Measurements from ENCODE around the gene PPP2R3B.
"Not testable (repeated sequence)": the region's sequence is repeated elsewhere in the genome, so short reads cannot be mapped to it uniquely, and the experiment has no call there.

The PPP2R3B gene

DNA sequence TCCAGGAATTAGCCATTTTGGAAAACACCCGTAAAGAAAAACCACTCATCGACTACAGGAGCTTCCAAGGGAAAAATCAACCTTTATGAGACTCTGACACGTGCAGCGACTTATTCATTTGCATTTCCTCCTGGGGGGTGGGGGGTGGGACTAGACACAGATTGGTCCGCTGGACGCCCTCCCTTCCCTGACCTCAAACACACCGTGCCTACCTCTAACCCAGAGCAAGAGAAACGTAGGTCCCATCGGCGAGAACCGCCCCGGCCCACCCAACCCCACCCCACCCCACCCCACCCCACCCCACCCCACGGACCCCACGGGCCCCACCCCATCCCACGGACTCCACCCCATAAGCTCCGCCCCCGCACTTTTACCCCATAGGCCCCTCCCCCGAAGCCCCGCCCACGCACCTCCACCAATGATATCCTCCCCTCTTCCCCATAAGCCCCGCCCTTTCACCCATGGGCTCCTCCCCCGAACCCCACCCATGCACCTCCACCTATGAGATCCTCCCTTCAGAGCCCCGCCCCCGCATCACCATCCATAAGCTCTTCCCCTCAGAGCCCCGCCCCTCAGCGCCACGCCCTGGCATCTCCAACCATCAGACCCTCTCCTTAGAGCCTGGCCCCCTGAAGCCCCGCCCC, 69.2 kb downstream of the PPP2R3B start:
- no peak for DNase-seq

DNA sequence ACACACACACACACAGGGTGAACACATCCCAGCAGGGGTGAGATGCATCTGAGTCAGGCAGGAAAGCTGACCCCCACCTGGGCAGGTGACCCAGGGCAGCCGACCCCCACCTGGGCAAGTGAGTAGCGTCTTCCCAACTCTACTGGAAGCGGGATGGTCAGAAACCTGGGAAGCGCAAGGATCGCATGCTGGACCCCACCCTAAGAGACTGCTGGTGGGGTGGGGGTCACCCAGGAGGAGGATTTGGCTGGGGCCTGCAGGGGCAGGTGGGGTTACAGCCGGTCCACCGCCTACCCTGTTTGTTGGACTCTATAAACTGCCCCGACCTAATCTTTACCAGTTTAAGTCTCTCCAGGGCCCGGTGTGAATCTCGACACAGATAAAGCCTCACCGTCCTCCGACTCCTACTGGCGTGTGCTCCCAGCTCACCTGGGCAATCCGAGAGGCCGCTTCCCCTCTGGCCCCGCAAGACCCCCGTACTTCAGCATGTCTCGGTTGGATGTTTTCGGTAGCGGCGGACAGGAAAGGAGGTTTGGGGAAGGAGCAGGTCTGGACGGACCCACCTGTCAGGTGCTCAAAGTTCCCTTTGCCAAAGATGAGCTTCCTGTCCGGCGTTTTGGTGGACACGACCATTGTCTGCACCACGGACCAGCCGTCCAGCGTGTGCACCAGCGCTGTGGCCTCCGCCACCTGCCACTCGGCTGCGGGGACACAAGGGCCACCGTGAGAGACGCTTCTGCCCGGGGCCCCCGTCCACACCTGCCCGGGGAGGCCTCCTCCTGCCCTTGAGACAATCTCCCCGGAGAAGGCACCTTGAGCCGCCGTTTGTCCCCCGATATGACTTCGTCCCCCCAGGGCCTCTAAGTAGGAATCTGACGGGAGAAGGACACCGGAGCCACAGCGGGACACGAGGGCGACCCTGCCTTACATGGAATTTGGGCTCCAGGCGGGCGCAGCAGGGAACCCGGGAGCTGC, 70.1 kb downstream of the PPP2R3B start:
- no peak for DNase-seq

DNA sequence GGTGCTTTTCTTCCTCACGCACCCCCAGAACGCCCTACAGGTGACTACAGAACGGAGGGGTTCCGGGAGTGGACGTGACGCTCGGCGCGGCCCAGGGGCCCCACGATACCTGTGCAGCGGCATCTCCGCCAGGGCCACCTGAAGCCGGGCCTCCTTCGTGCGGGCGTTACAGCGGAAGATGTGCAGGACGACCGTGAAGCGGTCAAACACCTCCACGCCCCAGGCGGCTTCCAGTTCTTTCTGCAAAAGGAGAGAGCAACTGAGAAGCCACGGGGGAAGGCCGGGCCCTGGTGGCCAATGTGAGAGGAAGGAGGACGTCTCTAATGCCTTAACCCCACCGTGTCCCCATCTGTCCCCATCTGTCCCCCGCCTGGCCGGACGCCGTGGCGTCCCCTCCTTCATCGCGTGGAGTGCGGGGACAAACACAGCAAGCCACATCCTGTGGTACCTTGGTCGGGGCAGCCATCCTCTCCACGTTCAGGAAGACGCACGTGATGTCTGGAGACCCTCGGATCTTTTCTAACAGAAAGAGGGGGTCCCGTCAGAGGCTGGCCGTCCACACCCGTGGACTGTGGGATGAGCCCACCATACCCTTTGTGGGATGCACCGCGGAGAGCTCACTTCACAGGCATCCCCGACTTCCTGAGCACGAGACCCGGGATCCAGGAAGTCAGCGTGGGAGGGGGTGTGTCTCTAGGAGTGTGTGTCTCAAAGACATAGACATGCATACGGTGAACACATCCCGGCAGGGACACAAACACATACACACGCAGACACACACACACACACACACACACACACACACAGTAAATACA, 71.7 kb downstream of the PPP2R3B start:
- DNase-seq, result no peak

DNA sequence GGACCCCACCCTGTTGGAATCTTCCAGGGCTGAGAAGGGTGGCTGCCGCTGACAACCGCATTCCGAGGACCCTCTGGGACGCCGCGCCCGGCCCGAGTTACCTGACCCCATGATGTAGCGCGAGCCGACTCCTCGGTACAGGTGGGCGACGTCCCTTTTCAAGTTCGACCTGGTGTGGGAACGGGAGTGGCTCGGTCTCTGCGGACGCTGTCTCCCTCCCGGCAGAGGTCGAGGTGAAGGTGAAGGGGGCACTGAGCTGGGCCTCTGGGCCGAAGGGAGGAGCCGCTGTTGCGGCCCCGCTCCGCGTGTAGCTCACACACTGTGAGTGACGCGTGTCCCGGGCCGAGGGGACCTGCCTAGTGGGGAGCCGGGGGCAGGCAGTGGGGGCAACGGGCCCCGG, 72.7 kb downstream of the PPP2R3B start:
- no peak for DNase-seq

DNA sequence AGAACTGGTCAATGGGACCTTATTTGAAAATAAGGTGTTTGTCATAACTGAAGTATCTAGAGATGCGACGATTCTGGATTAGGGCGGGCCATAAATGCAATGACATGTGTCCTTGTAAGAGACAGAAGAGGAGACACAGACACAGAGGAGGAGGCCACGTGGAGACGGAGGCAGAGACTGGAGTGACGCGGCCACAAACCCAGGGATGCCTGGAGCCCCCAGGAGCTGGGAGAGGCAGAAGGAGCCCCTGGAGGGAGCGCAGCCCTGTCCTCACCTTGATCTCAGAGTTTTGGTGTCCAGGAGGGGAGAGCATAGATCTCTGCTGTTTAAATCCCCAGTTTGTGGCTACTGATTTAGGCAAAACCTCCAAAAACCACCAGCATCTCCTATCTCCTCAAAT, 73.2 kb downstream of the PPP2R3B start:
- no peak for DNase-seq

DNA sequence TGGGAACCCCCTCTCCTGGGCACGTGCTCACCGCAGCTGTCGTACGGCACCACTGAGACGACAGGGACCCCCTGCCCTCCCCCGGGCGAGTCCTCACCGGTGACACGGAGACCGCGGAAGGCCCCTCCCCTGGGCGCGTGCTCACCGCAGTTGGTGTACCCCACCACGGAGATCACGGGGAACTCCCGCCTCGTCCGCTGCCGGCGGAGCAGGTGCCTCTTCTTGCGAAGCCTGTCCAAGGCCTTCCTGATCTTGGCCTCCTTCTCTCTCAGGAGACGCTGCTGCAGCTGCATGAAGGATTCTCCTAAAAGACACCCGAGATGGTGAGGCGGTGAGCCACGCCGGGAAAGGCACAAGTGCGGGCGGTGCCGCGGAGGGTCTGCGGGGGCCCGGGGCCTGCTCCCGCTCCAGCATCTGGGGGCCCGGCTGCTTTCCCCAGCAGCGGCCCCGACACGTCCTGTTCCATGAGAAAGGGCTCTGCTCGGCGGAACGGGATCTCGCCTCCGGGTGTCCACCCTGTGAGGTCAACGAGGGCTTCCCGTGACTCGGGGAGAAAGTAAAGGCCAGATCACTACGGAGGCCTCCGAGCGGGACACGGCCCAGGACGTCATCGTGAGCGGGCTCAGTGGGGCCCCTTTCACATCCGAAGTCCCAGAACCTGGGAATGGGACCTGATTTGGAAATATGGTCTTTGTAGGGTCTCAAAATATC, 73.9 kb downstream of the PPP2R3B start:
- no peak for DNase-seq

DNA sequence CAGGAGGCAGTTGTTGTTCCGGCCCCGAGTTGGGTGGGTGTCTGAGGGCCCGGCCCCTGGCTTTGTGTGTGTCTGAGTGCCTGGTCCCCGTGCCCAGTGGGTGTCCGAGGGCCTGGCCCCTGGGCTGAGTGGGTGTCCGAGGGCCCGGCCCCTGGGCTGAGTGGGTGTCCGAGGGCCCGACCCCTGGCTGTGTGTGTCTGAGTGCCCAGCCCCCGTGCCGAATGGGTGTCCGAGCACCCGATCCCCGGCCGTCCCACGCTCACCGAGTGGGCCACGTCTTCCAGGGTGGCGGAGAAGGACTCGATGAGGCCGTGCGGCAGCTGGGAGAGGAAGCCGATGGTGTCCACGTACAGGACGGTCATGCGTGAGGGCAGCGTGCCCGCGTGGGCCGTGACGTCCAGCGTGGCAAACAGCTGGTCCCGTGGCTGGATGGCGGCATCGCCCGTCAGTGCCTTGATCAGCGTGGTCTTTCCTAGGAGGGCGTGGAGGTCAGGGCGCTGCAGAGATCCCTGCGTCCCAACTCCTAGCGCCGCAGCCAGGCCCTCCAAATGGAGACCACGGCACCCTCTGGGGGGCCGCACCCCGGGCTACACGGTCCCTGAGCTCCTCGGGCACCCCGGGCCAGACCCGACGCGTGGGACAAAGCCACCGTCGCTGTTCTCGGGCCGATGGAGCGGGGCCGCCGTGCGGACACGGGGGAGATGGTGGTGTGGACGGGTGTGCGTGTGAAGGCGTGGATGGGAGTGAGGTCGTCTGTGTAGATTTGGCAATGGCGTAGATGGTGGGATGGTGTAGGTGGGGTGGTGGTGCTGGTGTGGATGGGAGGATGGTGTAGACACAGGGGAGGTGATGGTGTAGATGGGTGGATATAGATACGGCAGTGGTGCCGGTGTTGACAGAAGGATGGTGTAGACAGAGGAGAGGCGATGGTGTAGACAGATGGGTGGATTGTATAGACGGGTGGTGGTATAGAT, 75.3 kb downstream of the PPP2R3B start:
- DNase-seq, result no peak

DNA sequence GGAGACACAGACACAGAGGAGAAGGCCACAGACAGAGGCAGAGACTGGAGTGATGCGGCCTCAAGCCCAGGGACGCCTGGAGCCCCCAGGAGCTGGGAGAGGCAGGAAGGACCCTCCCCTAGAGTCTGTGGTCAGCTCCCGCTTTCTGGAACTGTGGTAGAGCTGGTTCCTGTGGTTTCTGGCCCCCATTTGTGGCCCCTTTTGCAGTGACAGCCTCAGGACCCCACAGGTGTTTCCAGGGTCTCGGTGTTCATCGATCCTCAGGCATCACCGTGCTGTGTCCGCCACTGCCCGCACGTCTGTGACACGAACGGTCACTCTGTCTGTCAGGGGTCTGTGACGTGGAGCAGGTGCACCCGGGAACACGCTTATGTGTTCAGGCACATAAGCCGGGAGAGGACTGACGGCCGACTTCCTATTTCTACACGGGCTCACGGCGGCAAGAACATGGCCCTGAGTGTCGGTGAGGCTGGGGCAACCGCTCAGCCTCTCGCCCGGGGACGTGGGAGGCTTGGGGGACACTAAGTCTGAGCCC, 76.0 kb downstream of the PPP2R3B start:
- no peak for DNase-seq

DNA sequence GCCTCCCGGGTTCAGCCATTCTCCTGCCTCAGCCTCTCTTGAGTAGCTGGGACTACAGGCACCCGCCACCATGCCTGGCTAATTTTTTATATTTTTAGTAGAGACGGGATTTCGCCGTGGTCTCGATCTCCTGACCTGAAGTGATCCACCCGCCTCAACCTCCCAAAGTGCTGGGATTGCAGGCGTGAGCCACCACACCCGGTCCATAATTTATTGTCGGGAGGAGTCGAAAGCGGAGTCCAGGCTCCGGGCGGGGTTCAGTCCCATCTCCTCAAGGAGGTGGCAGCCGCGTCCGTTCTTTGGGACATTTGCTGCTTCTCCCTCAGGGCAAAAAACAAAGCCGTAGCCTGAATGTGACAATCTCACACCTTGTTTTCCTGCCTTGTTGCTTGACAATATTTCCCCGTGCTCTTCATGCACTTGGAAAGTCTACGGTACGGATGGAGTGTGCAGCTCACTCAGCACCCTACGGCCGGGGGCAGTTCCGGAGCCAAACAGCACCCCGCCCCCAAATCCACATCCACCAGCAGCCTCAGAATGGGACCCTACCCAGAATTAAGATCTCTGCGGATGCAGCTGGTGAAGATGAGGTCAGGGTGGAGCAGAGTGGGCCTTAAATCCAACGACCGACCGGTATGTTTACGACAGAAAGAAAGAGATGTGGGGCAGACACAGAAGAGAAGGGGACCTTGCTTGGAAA, 77.7 kb downstream of the PPP2R3B start:
- DNase-seq, result no peak

DNA sequence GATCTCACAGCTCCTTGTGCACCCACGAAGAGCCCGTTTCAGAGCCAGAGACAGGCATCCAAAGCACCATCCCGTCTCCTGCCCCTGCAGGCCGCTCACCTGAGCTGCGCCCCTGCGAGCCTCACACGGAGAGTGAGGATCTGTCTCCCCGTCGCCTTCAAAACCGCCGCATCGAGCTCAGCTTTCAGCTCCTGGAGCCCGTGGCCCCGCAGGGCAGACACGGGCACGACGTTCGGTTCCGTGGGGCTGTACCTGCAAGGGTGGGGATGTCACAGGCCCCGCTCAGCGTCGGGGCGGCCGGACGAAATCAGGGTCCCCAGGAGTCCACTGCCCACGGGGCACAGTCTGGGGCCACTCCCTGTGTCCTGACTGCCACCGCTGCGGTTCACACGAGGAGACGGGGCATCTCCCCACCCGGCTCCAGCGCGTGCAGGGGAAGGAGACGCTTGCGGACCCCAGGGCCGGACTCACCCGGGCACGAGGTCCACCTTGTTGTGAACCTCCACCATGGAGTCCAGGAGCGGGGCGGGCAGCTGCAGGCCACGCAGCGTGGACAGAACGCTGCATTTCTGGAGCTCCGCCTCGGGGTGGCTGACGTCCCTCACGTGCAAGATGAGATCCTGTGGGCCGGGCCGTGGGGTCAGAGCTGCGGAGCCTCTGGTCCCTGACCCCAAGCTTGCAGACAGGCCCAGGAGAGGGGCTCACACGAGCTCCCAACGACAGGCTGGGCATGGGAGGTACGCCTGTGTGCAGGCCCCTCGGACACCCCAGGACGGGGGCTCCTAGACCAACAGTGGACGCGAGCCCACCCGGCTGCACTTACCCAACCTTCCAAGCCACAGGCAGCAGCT, 79.2 kb downstream of the PPP2R3B start:
- DNase-seq, result no peak

DNA sequence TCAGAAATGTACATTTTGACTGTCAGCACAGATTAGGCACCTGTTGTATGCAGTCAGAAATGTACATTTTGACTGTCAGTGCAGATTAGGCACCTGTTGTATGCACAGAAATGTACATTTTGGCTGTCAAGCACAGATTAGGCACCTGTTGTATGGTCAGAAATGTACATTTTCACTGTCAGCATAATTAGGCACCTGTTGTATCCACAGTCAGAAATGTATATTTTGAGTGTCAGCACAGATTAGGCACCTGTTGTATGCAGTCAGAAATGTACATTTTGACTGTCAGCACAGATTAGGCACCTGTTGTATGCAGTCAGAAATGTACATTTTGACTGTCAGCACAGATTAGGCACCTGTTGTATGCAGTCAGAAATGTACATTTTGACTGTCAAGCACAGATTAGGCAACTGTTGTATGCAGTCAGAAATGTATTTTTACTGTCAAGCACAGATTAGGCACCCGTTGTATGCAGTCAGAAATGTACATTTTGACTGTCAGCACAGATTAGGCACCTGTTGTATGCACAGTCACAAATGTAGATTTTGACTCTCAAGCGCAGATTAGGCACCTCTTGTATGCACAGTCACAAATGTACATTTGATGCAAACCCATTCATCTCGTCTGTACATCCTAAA, 80.0 kb downstream of the PPP2R3B start:
- DNase-seq, result not testable (repeated sequence)

DNA sequence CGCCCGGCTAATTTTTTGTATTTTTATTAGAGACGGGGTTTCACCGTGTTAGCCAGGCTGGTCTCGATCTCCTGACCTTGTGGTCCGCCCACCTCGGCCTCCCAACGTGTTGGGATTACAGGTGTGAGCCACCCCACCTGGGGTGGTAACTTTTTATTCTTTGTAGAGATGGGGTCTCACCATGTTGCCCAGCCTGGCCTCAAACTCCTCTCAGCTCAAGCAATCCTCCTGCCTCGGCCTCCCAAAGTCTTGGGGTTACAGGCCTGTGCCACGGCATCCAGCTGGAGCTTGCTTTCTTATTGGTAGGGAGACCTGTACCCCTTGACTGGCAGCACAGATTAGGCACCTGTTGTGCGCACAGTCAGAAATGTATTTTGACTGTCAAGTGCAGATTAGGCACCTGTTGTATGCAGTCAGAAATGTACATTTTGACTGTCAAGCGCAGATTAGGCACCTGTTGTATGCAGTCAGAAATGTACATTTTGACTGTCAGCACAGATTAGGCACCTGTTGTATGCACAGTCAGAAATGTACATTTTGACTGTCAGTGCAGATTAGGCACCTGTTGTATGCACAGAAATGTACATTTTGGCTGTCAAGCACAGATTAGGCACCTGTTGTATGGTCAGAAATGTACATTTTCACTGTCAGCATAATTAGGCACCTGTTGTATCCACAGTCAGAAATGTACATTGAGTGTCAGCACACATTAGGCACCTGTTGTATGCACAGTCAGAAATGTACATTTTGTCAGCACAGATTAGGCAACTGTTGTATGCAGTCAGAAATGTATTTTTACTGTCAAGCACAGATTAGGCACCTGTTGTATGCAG, 80.7 kb downstream of the PPP2R3B start:
- not testable (repeated sequence) for DNase-seq

DNA sequence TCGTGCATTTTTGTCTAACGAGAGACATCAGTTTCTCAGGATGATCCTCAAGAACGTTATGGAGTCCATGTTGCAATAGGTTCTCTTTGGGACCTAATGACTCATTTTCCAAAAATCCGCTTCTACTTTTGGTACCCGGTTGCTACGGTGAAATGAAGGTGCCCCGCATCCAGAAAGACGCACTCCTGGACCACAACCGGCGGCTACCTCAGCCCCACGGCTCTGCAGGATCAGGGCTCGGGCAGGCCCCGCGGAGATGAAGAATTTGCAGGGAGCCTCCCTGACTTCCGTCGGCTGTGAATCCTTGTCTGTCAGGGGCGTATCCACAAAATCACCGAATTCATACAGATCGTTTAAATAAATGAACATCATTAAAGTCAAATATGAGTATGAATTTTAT, 83.7 kb downstream of the PPP2R3B start:
- no peak for DNase-seq

DNA sequence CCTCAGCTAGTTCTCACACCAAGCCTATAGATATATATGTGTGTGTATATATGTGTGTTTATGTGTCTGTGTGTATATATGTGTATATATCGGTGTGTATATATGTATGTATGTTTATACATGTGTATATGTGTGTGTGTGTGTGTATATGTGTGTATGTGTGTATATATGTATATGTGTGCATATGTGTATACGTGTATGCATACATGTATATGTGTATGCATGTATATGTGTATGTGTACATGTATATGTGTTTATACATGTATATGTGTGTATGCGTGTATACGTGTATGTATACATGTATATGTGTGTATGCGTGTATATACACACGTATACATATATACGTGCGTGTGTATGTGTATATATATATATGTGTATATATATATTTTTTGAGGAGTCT, 86.4 kb downstream of the PPP2R3B start:
- DNase-seq, result no peak

DNA sequence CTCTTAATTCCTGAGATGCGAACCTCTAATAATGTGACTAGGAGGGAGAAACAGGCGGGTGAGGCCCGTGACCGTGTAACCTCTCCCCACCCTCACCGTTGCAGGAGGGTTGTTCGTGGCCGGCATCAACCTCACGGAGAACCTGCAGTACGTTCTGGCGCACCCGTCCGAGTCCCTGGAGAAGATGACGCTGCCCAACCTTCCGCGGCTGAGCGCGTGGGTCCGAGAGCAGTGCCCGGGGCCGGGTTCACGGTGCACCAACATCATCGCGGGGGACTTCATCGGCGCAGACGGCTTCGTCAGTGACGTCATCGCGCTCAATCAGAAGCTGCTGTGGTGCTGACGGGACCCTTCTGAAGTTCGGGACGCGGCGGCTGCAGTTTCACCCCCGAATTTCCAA, 87.7 kb downstream of the PPP2R3B start:
- DNase-seq, result no peak

DNA sequence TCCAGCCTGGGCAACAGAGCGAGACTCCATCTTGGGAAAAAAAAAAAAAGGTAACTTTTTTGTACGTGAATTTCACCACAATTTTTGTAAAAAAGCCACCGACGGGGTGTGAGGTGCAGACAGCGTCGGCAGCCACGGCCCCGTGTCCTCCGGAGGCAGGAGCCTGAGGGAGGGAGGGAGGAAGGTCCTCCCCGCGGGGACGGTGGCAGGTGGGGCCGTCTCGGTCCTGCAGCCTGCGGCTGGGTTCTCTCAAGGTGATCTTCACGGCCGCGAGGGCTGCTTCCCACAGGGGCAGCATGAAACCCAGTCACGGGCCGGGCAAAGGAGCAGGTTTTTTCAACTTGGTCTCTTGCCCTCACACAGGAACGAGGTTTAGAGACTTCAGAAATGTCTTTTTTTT, 91.6 kb downstream of the PPP2R3B start:
- no peak for DNase-seq

DNA sequence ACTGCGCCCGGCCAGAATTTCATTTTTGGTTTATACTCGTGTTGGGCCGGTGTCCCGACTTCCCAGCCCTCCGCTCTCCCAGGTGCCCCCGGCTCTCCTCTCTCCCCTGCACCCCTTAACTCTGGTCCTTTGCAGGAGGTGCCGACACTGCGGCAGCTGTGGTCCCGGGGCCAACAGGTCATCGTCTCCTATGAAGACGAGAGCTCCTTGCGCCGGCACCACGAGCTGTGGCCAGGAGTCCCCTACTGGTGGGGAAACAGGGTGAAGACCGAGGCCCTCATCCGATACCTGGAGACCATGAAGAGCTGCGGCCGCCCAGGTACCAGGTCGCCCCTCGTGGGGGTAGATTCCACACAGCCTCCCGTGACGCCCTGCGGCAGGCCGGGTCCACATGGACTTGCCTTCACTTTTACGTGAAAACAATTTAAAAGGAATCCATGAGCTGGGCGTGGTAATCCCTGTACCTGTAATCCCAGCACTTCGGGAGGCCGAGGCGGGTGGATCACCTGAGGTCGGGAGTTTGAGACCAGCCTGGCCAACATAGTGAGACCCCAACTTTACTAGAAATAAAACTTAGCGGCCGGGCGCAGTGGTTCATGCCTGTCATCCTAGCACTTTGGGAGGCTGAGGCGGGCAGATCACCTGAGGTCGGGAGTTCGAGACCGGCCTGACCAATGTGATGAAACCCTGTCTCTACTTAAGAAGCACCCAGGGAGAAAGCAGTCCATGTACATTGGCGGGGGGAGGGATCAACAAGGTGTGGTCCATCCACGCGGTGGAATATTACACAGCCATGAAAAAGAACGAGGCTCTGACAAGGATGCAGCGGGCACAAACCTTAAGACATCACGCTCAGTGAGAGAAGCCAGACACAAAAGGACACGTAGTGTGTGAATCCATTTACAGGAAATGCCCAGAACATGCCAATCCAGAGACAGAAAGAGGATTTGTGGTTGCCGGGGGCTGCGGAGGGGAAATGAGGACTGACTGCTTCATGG, 93.5 kb downstream of the PPP2R3B start:
- DNase-seq, result no peak
